Esophagus muscularis mucosa (tissue), 4 donors: ENCODE data around the gene SNAPC2. TPM values are rescaled to one million over a fixed set of nuclear protein-coding genes. Genes with fewer than 3 reads are reported as not detected.
"Not testable (repeated sequence)": the region's sequence is repeated elsewhere in the genome, so short reads cannot be mapped to it uniquely, and the experiment has no call there.

ENCODE experiments used
- DNase-seq: peaks from one replicate; pipeline ENCODE4 v3.0.0-alpha.2; 2017; ENCODE audit errors: extremely low spot score
- H3K27ac ChIP-seq, 4 donors: fragments of 200-600 bp; sonication (generic); replicated peaks in 1 of 4; 1 replicate in 3 of 4; 2 replicates in 1 of 4; pipeline ENCODE4 v1.5.1; 2016 to 2019; ENCODE audit warnings: mild to moderate bottlenecking in 1 of 4
- H3K27me3 ChIP-seq, 4 donors: fragments of 200-600 bp; sonication (generic); one replicate each; pipeline versions ENCODE4 v1.5.1 to v1.6.0; 2016 to 2019
- H3K36me3 ChIP-seq, 4 donors: fragments of 200-600 bp; sonication (generic); one replicate each; pipeline ENCODE4 v1.5.1; 2016 to 2019
- H3K4me1 ChIP-seq, 4 donors: fragments of 200-600 bp; sonication (generic); one replicate each; pipeline ENCODE4 v1.5.1; 2016 to 2019
- H3K4me3 ChIP-seq, 4 donors: fragments of 200-600 bp; sonication (generic); 1 replicate in 2 of 4; 2 replicates in 2 of 4; pipeline ENCODE4 v1.5.1; 2016 to 2019; ENCODE audit warnings: mild to moderate bottlenecking in 4 of 4, moderate library complexity in 1 of 4
- H3K9me3 ChIP-seq, 4 donors: fragments of 200-600 bp; sonication (generic); 1 replicate in 3 of 4; 2 replicates in 1 of 4; pipeline ENCODE4 v1.5.1; 2016 to 2019
- EP300 ChIP-seq: sonication (generic); formaldehyde crosslinking; IDR thresholded peaks from one replicate; pipeline ENCODE4 v1.6.1; 2017; ENCODE audit warnings: antibody characterized with exemption
- POLR2A ChIP-seq: fragments of 450-650 bp; IDR thresholded peaks from one replicate; pipeline ENCODE4 v1.6.1; 2017; ENCODE audit warnings: antibody characterized with exemption, moderate library complexity, mild to moderate bottlenecking, low read depth
- POLR2AphosphoS5 ChIP-seq, 2 donors: sonication (generic); formaldehyde crosslinking; IDR thresholded peaks; one replicate each; pipeline ENCODE4 v1.6.1; 2017; ENCODE audit warnings: antibody characterized with exemption in 2 of 2
- WGBS: methylation state at CpG from one replicate; pipeline ENCODE4 v1.1.5; 2018; 5-methylcytosine and 5-hydroxymethylcytosine counted together
- intact Hi-C: fragments of 100-400 bp; cut with DNase I; formaldehyde crosslinking; loops from one replicate; pipeline ENCODE4 v1.15.1; 2023
- total RNA-seq, 4 donors: library from RNA; depleted of rRNA; stranded (reverse); fragments of >200 nt; gene quantifications; one replicate each; pipeline versions ENCODE4 v1.1.0 to v1.2.1, GENCODE V29; 2016
- TF ChIP-seq, protein P1 (sequence below), 3 experiments: fragments of 200-600 bp in 2 of 3; fragments of 450-650 bp in 1 of 3; sonication (generic) in 2 of 3; IDR thresholded peaks; one replicate each; pipeline ENCODE4 v1.5.1; 2017 to 2019; ENCODE audit warnings: antibody characterized with exemption in 3 of 3, mild to moderate bottlenecking in 2 of 3, moderate library complexity in 1 of 3

SNAPC2 gene
- total RNA-seq, 4 donors from 2014 or later, result 32.4 to 47.2 (median 35.0) TPM

DNA sequence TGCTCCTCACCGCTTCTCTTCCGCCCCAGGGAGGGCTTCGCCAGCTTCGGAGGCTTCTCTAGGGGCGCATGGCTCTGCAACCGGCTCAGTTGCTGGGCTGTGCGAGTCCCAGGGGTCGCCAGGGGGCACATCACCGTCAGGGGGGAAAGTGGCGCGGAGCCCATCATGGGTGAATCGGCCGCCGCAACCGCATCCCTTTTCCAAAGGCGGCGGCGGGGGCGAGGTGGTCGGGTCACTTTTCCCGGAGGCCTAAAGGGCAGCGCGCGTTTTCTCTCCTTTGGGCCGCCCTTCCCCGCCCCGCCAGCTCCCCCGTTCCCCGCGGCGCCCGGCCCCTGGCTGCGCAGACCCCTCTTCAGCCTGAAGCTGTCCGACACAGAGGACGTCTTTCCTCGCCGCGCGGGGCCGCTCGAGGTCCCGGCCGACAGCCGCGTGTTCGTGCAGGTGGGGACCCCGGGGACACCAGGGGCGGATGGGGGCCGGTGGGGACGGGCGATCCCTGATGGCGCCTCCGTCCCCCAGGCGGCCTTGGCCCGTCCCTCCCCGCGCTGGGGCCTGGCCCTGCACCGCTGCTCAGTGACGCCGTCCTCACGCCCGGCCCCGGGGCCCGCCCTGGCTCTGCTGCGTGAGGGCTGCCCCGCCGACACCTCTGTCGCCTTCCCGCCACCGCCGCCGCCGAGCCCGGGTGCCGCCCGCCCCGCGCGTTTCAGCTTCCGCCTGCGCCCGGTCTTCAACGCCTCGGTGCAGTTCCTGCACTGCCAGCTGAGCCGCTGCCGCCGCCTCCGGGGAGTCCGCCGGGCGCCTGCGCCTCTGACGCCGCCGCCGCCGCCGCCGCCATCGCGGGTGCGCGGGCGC lies 3.8 kb upstream of the SNAPC2 start:
- H3K36me3 ChIP-seq, result peaks cover 16 to 23% (median 21%) of the 10 kb centered on the region in 4 donors
- no peaks in the 10 kb centered on the region for H3K9me3 ChIP-seq
- 2% methylated on average over 18 of the region's 104 CpGs for WGBS
- no peak for DNase-seq
- H3K4me1 ChIP-seq, result peaks cover 28 to 56% (median 52%) of the 10 kb centered on the region in 4 donors
- peaks cover 11 to 59% (median 28%) of the 10 kb centered on the region in 4 donors for H3K27me3 ChIP-seq
- intact Hi-C loops, result no loop called here
- peak overlapping the region; percentile 69 to 96 (median 89) for H3K27ac ChIP-seq
- H3K4me3 ChIP-seq, result peak overlapping the region; percentile 46 to 62 (median 54)
- TF ChIP-seq POLR2AphosphoS5 (IDR thresholded peaks at IDR 0.05), result no peak
- TF ChIP-seq POLR2A, result no peak
- TF ChIP-seq, protein P1, sequence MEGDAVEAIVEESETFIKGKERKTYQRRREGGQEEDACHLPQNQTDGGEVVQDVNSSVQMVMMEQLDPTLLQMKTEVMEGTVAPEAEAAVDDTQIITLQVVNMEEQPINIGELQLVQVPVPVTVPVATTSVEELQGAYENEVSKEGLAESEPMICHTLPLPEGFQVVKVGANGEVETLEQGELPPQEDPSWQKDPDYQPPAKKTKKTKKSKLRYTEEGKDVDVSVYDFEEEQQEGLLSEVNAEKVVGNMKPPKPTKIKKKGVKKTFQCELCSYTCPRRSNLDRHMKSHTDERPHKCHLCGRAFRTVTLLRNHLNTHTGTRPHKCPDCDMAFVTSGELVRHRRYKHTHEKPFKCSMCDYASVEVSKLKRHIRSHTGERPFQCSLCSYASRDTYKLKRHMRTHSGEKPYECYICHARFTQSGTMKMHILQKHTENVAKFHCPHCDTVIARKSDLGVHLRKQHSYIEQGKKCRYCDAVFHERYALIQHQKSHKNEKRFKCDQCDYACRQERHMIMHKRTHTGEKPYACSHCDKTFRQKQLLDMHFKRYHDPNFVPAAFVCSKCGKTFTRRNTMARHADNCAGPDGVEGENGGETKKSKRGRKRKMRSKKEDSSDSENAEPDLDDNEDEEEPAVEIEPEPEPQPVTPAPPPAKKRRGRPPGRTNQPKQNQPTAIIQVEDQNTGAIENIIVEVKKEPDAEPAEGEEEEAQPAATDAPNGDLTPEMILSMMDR (IDR thresholded peaks at IDR 0.05), result no peak
- TF ChIP-seq EP300, result no peak

DNA sequence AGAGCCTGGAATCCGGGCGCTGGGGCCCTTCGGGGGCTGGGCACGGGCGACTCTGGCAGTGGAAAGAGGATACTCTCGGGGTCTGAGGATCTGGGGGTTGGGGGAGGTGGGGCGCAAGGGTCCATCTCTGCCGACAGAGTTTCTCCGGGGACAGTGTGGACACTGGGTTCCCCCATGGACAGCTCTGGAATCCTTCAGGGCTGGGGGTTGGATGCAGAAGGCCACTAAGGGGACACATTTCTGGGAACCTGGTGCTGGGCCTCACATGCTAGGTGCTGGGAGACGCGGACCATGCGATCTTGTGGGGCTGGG lies 3.2 kb upstream of the SNAPC2 start:
- peak overlapping the region; percentile 69 to 96 (median 89) for H3K27ac ChIP-seq
- H3K9me3 ChIP-seq, result no peaks in the 10 kb centered on the region
- H3K27me3 ChIP-seq, result peaks cover 11 to 59% (median 28%) of the 10 kb centered on the region in 4 donors
- H3K4me3 ChIP-seq, result peak overlapping the region; percentile 46 to 62 (median 54)
- 20% methylated on average over 2 of the region's 12 CpGs for WGBS
- H3K36me3 ChIP-seq, result peaks cover 11 to 20% (median 18%) of the 10 kb centered on the region in 4 donors
- intact Hi-C loops, result no loop called here
- no peak for TF ChIP-seq POLR2AphosphoS5 (IDR thresholded peaks at IDR 0.05)
- no peak for TF ChIP-seq EP300
- TF ChIP-seq POLR2A, result no peak
- TF ChIP-seq, protein P1 (IDR thresholded peaks at IDR 0.05), result no peak
- no peak for DNase-seq
- H3K4me1 ChIP-seq, result peaks cover 34 to 62% (median 58%) of the 10 kb centered on the region in 4 donors

DNA sequence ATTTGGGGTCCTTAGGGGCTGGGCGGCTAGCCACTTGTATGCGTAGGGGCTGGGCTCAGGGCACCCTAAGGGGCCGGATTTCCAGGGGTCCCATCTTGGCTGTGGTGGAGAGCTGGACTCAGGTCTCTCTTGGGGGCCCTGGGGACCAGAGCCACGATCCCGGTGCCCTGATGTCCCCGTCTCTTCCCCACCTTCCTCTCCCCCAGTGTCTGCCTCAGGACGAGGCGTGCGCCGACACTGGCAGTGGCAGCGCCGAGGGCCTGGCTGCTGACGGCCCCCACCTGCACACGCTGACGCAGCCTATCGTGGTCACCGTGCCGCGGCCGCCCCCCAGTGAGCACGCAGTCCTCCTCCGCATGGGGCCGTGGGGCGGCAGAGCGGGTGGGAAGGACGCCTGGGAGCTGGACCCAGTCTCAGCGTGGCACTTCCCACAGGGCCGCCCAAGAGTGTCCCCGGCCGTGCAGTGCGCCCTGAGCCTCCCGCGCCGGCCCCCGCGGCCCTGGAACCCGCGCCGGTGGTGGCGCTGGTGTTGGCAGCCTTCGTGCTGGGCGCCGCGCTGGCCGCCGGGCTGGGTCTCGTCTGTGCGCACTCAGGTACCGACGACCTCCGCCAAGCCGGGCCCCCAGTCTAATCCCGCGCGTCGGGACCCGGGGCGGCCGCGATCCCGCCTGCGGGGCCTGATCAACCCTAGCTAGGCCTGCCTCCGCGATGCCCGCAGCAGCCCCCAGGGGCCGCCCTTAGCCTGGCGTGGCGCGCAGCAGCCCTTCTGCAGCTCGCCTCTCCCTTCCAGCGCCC lies 2.7 kb upstream of the SNAPC2 start:
- Histone ChIP-seq H3K9me3 (no peaks in the 10 kb centered on the region), H3K27ac (peak overlapping the region; percentile 69 to 96 (median 89)), H3K4me3 (peak overlapping the region; percentile 46 to 62 (median 54)), H3K36me3 (peaks cover 10 to 20% (median 18%) of the 10 kb centered on the region in 4 donors), H3K4me1 (peaks cover 40 to 68% (median 63%) of the 10 kb centered on the region in 4 donors), H3K27me3 (peaks cover 11 to 59% (median 28%) of the 10 kb centered on the region in 4 donors)
- TF ChIP-seq, protein P1 (IDR thresholded peaks at IDR 0.05), result peak; percentile 65 to 80 (median 71)
- TF ChIP-seq POLR2AphosphoS5 (IDR thresholded peaks at IDR 0.05) (peak in 1 of 2 donors; percentile 39), POLR2A (no peak), EP300 (no peak)
- DNase-seq, result no peak
- WGBS, result 3% methylated on average over 22 of the region's 71 CpGs
- intact Hi-C loops, result no loop called here

DNA sequence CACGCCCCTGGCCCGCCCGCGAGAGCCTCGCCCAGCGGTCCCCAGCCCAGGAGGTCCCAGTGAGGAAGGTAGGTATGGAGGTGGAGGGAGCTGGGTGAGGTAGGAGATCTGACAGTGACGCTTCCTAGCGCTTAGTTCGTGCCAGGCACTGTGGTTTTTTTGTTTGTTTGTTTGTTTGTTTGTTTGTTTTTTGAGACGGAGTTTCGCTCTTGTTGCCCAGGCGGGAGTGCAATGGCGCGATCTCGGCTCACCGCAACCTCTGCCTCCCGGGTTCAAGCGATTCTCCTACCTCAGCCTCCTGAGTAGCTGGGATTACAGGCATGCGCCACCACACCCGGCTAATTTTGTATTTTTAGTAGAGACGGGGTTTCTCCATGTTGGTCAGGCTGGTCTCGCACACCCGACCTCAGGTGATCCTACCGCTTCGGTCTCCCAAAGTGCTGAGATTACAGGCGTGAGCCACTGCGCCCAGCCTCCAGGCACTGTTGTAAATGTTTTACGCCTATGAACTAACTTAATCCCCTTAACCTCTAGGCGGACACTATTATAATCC lies 2.0 kb upstream of the SNAPC2 start:
- intact Hi-C loops, H3K9me3 ChIP-seq, DNase-seq: not testable (repeated sequence)
- Histone ChIP-seq H3K4me3 (peak overlapping the region; percentile 46 to 62 (median 54)), H3K27ac (peak overlapping the region; percentile 69 to 96 (median 96)), H3K27me3 (peaks cover 11 to 59% (median 28%) of the 10 kb centered on the region in 4 donors), H3K36me3 (peaks cover 9 to 20% (median 18%) of the 10 kb centered on the region in 4 donors), H3K4me1 (peaks cover 41 to 74% (median 70%) of the 10 kb centered on the region in 4 donors)
- WGBS, result 33% methylated on average over 28 of the region's 29 CpGs
